ENCODE results near the gene CD34.

The CD34 gene

GRCh38 chr1:207903767-207904166 is 7.2 kb downstream of the CD34 start:
- in situ Hi-C loops (cut with HindIII; ENCODE audit: low pct_unique_long_range_greater_than_20kb, low sequenced_read_pairs), result no loop called here

GRCh38 chr1:207903053-207903452 is 7.9 kb downstream of the CD34 start:
- in situ Hi-C loops (cut with HindIII; ENCODE audit: low pct_unique_long_range_greater_than_20kb, low sequenced_read_pairs), result no loop called here
- no peak for TF ChIP-seq JUND (IDR thresholded peaks at IDR 0.05; ENCODE audit: low read depth)
- no peak for DNase-seq (ENCODE audit: low read depth in 1 of 2, low spot score in 1 of 2)

More at GRCh38 chr1:207903767-207904166, 7.2 kb downstream of the CD34 start:
- no peak for DNase-seq (ENCODE audit: low read depth in 1 of 2, low spot score in 1 of 2)
- no peak for TF ChIP-seq JUND (IDR thresholded peaks at IDR 0.05; ENCODE audit: low read depth)

- in situ Hi-C loops (cut with HindIII; ENCODE audit: low pct_unique_long_range_greater_than_20kb, low sequenced_read_pairs), result no loop called here
- TF ChIP-seq JUND (IDR thresholded peaks at IDR 0.05; ENCODE audit: low read depth), result no peak
- no peak for DNase-seq (ENCODE audit: low read depth in 1 of 2, low spot score in 1 of 2)
Observed at GRCh38 chr1:207902566-207902965, 8.4 kb downstream of the CD34 start.

GRCh38 chr1:207901041-207901653 is 9.8 kb downstream of the CD34 start:
- in situ Hi-C loops (cut with HindIII; ENCODE audit: low pct_unique_long_range_greater_than_20kb, low sequenced_read_pairs), result no loop called here
- DNase-seq (ENCODE audit: low read depth in 1 of 2, low spot score in 1 of 2), result no peak
- TF ChIP-seq JUND (IDR thresholded peaks at IDR 0.05; ENCODE audit: low read depth), result no peak

GRCh38 chr1:207898836-207899235 is 12.1 kb downstream of the CD34 start:
- DNase-seq (ENCODE audit: low read depth in 1 of 2, low spot score in 1 of 2), result no peak
- in situ Hi-C loops (cut with HindIII; ENCODE audit: low pct_unique_long_range_greater_than_20kb, low sequenced_read_pairs), result no loop called here
- no peak for TF ChIP-seq JUND (IDR thresholded peaks at IDR 0.05; ENCODE audit: low read depth)

GRCh38 chr1:207898260-207898659 is 12.7 kb downstream of the CD34 start:
- DNase-seq (ENCODE audit: low read depth in 1 of 2, low spot score in 1 of 2), result no peak
- in situ Hi-C loops (cut with HindIII; ENCODE audit: low pct_unique_long_range_greater_than_20kb, low sequenced_read_pairs), result no loop called here
- TF ChIP-seq JUND (IDR thresholded peaks at IDR 0.05; ENCODE audit: low read depth), result no peak

GRCh38 chr1:207897188-207897587 is 13.7 kb downstream of the CD34 start:
- in situ Hi-C loops (cut with HindIII; ENCODE audit: low pct_unique_long_range_greater_than_20kb, low sequenced_read_pairs), result no loop called here

GRCh38 chr1:207896547-207896946 is 14.4 kb downstream of the CD34 start:
- no peak for TF ChIP-seq JUND (IDR thresholded peaks at IDR 0.05; ENCODE audit: low read depth)
- in situ Hi-C loops (cut with HindIII; ENCODE audit: low pct_unique_long_range_greater_than_20kb, low sequenced_read_pairs), result no loop called here
- no peak for DNase-seq (ENCODE audit: low read depth in 1 of 2, low spot score in 1 of 2)

More at GRCh38 chr1:207897188-207897587, 13.7 kb downstream of the CD34 start:
- no peak for DNase-seq (ENCODE audit: low read depth in 1 of 2, low spot score in 1 of 2)
- TF ChIP-seq JUND (IDR thresholded peaks at IDR 0.05; ENCODE audit: low read depth), result no peak

- in situ Hi-C loops (cut with HindIII; ENCODE audit: low pct_unique_long_range_greater_than_20kb, low sequenced_read_pairs), result no loop called here
- no peak for DNase-seq (ENCODE audit: low read depth in 1 of 2, low spot score in 1 of 2)
- TF ChIP-seq JUND (IDR thresholded peaks at IDR 0.05; ENCODE audit: low read depth), result no peak
Observed at GRCh38 chr1:207894704-207895103, 16.2 kb downstream of the CD34 start.

- in situ Hi-C loops (cut with HindIII; ENCODE audit: low pct_unique_long_range_greater_than_20kb, low sequenced_read_pairs), result no loop called here
- DNase-seq (ENCODE audit: low read depth in 1 of 2, low spot score in 1 of 2), result no peak
- no peak for TF ChIP-seq JUND (IDR thresholded peaks at IDR 0.05; ENCODE audit: low read depth)
Observed at GRCh38 chr1:207893737-207894582, 17.0 kb downstream of the CD34 start.

- no peak for TF ChIP-seq JUND (IDR thresholded peaks at IDR 0.05; ENCODE audit: low read depth)
- in situ Hi-C loops (cut with HindIII; ENCODE audit: low pct_unique_long_range_greater_than_20kb, low sequenced_read_pairs), result no loop called here
- no peak for DNase-seq (ENCODE audit: low read depth in 1 of 2, low spot score in 1 of 2)
Observed at GRCh38 chr1:207892764-207893163, 18.2 kb downstream of the CD34 start.

- DNase-seq (ENCODE audit: low read depth in 1 of 2, low spot score in 1 of 2), result no peak
- TF ChIP-seq JUND (IDR thresholded peaks at IDR 0.05; ENCODE audit: low read depth), result no peak
- in situ Hi-C loops (cut with HindIII; ENCODE audit: low pct_unique_long_range_greater_than_20kb, low sequenced_read_pairs), result no loop called here
Observed at GRCh38 chr1:207891148-207891547, 19.8 kb downstream of the CD34 start.

GRCh38 chr1:207890136-207890738 is 20.7 kb downstream of the CD34 start:
- no peak for TF ChIP-seq JUND (IDR thresholded peaks at IDR 0.05; ENCODE audit: low read depth)
- peak in 1 of 2 experiments; percentile 91 for DNase-seq (ENCODE audit: low read depth in 1 of 2, low spot score in 1 of 2)
- in situ Hi-C loops (cut with HindIII; ENCODE audit: low pct_unique_long_range_greater_than_20kb, low sequenced_read_pairs), result no loop called here
